ENCODE results near the gene SRC.

DNA sequence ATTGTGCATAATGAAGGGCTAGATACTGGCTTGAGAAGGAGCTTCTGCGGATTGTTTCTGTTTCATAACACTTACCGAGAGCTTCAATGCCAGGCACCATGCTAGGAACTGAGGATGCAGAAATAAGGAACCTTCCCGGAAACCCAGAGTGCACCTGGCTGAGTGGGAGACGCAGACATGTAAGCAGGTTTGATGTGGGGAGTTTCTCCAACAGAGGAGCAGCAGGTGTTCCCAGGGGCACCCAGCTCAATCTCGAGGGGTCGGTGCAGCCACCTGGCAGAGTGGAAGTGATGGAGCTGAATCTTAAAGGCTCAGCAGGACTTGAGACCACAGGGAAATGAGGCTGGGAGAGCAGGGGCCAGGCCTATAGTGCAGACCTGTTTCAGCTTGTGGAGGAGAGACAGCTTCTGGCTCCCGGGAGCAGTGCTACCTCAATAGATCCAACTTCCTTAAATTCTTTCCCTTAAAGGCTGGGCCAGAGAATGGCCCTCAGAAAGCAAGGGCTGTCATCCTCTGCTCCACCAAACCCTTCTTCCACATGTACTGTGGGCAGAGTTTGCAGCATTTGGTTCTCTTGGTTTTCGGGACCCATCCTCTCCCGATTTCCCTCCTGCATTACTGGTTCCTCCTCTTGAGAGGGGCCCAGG lies 27.8 kb upstream of the SRC start:
- no peak for TF ChIP-seq POLR2A (IDR thresholded peaks at IDR 0.05; ENCODE audit: low read length)
- no peak for TF ChIP-seq GATA1 (IDR thresholded peaks at IDR 0.05; ENCODE audit: low read depth, low read length)

Measured in erythroblast (primary cell).